PC-9 (cell line): ENCODE data around the gene IER3. TPM values are rescaled to one million over a fixed set of nuclear protein-coding genes. Genes with fewer than 3 reads are reported as not detected.
"Not testable (repeated sequence)": the region's sequence is repeated elsewhere in the genome, so short reads cannot be mapped to it uniquely, and the experiment has no call there.

Source experiments
- BruUV-seq: library from RNA; stranded (reverse); fragments of 400-500 nt; replicated peaks from 2 replicates; lab custom pipeline; 2021; lab: Mats Ljungman, UMichigan
- CTCF ChIA-PET: fragments of 300-600 bp; sonication (Branson Sonifier 250); formaldehyde crosslinking; loops from one replicate; lab custom pipeline; 2022; ENCODE audit warnings: antibody characterized with exemption; lab: Charles Lee
- POLR2A ChIA-PET: fragments of 300-600 bp; sonication (Branson Sonifier 250); formaldehyde crosslinking; loops from one replicate; lab custom pipeline; 2022; ENCODE audit warnings: antibody characterized with exemption; ENCODE audit not compliant: unreplicated experiment; lab: Charles Lee
- DNase-seq, 2 experiments: peaks; one replicate each; pipeline versions ENCODE4 v3.0.0 to v3.0.0-alpha.2; 2015 to 2022; ENCODE audit warnings: mixed read lengths in 1 of 2
- H2AFZ ChIP-seq: fragments of 200-600 bp; sonication (generic); 2 replicates; pipeline ENCODE4 v1.8.1; 2017; ENCODE audit warnings: antibody characterized with exemption
- H3F3A ChIP-seq: fragments of 200-600 bp; sonication (generic); 2 replicates; pipeline ENCODE4 v1.8.1; 2017; ENCODE audit warnings: antibody characterized with exemption, mild to moderate bottlenecking, low read depth; ENCODE audit not compliant: insufficient read depth
- H3K27ac ChIP-seq: fragments of 200-600 bp; sonication (generic); 2 replicates; pipeline ENCODE4 v1.6.1; 2016; ENCODE audit warnings: mixed run types
- H3K27me3 ChIP-seq: fragments of 200-600 bp; sonication (generic); 2 replicates; pipeline ENCODE4 v1.6.1; 2016; ENCODE audit warnings: low read depth, mixed run types; ENCODE audit not compliant: insufficient read depth
- H3K36me3 ChIP-seq: fragments of 200-600 bp; sonication (generic); 2 replicates; pipeline ENCODE4 v1.6.1; 2016; ENCODE audit warnings: low read depth, mixed run types
- H3K4me1 ChIP-seq: fragments of 200-600 bp; sonication (generic); replicated peaks from 2 replicates; pipeline ENCODE4 v1.6.1; 2016; ENCODE audit warnings: mixed run types; ENCODE audit not compliant: insufficient read depth
- H3K4me2 ChIP-seq: fragments of 200-600 bp; sonication (generic); 2 replicates; pipeline ENCODE4 v1.6.1; 2017; ENCODE audit warnings: mixed run types
- H3K4me3 ChIP-seq: fragments of 200-600 bp; sonication (generic); 2 replicates; pipeline ENCODE4 v1.6.1; 2016; ENCODE audit warnings: mixed run types
- H3K79me2 ChIP-seq: fragments of 200-600 bp; sonication (generic); 2 replicates; pipeline ENCODE4 v1.6.1; 2017; ENCODE audit warnings: low read depth, mixed run types
- H3K9me2 ChIP-seq: fragments of 200-600 bp; sonication (generic); 2 replicates; pipeline ENCODE4 v1.8.1; 2017; ENCODE audit warnings: mild to moderate bottlenecking; ENCODE audit not compliant: insufficient read depth
- H3K9me3 ChIP-seq: fragments of 200-600 bp; sonication (generic); 2 replicates; pipeline ENCODE4 v1.8.1; 2016; ENCODE audit warnings: low read depth; ENCODE audit not compliant: insufficient read depth
- H4K20me1 ChIP-seq: fragments of 200-600 bp; sonication (generic); 2 replicates; pipeline ENCODE4 v1.8.1; 2017; ENCODE audit not compliant: insufficient read depth
- EZH2 ChIP-seq: fragments of 200-600 bp; sonication (generic); IDR thresholded peaks from 2 replicates; pipeline ENCODE4 v1.8.0; 2017; ENCODE audit warnings: antibody characterized with exemption, low read depth
- intact Hi-C: fragments of 100-400 bp; cut with micrococcal nuclease; formaldehyde crosslinking; loops from one replicate; pipeline ENCODE4 v1.10.0; 2022; ENCODE audit not compliant: unreplicated experiment
- total RNA-seq: library from RNA; stranded (reverse); gene quantifications from 2 replicates; pipeline ENCODE4 v1.2.3, GENCODE V29; 2021
- TF ChIP-seq, protein P1 (sequence below): fragments of 200-600 bp; sonication (generic); conservative IDR thresholded peaks from 2 replicates; pipeline ENCODE4 v1.6.1; 2017; ENCODE audit warnings: mixed run types, antibody characterized with exemption, mild to moderate bottlenecking, moderate library complexity

IER3 gene
- total RNA-seq, 1 experiment from 2014 or later, result 117 TPM

DNA sequence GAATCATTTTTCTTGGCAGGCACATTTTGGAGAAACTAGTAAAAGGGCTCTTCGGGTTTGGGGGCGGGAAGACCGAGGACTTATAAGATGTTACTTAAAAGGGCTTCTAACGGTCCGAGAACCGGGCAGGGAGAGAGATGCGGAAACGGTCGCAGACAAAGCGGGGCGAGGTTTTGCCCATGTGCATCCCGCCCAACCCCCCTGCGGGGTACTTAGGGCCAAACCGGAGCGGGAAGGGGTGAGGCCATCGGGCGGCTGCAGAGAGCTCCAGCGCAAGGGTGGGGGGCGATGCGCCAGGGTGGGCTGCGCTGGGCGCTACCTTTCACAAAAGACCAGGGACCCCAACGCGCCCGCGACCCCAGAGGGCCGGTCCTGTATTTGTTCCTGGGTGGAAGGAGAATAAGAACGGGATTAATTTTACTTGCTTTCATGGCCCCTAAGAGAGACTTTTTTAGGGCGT lies 23.6 kb downstream of the IER3 start:
- BruUV-seq, result TSS peak; percentile 27
- TF ChIP-seq, protein P1, sequence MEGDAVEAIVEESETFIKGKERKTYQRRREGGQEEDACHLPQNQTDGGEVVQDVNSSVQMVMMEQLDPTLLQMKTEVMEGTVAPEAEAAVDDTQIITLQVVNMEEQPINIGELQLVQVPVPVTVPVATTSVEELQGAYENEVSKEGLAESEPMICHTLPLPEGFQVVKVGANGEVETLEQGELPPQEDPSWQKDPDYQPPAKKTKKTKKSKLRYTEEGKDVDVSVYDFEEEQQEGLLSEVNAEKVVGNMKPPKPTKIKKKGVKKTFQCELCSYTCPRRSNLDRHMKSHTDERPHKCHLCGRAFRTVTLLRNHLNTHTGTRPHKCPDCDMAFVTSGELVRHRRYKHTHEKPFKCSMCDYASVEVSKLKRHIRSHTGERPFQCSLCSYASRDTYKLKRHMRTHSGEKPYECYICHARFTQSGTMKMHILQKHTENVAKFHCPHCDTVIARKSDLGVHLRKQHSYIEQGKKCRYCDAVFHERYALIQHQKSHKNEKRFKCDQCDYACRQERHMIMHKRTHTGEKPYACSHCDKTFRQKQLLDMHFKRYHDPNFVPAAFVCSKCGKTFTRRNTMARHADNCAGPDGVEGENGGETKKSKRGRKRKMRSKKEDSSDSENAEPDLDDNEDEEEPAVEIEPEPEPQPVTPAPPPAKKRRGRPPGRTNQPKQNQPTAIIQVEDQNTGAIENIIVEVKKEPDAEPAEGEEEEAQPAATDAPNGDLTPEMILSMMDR, result no peak
- no peak for TF ChIP-seq EZH2
- H3K79me2 ChIP-seq, result peaks cover 62% of the 10 kb centered on the region
- ChIA-PET POLR2A (interaction anchor here (0.6 to 0.8 kb wide), 3 partner anchors 33 to 124 kb away, joined by 6 to 18 read pairs (median 8); no protein-coding TSS in a partner anchor), CTCF (interaction anchor here (0.6 to 0.9 kb wide), 2 partner anchors 49 to 367 kb away, joined by 3 to 4 read pairs; no protein-coding TSS in a partner anchor)
- no peaks in the 10 kb centered on the region for H3K9me3 ChIP-seq
- H3K4me3 ChIP-seq, result peak overlapping the region; percentile 85
- peaks cover 43% of the 10 kb centered on the region for H4K20me1 ChIP-seq
- peak overlapping the region; percentile 84 for H3K4me2 ChIP-seq
- H3K36me3 ChIP-seq, result peaks cover 22% of the 10 kb centered on the region
- peak in 1 of 2 experiments; percentile 53 for DNase-seq
- peaks cover 39% of the 10 kb centered on the region for H3K4me1 ChIP-seq
- peak overlapping the region; percentile 60 for H3K27ac ChIP-seq
- no peaks in the 10 kb centered on the region for H3K27me3 ChIP-seq
- 0 out of 2 replicates have a peak overlapping the region, but pooled peaks have one; percentile 61 for H2AFZ ChIP-seq
- intact Hi-C loops, result loop anchor here (1.0 to 5.0 kb wide), 4 partner anchors 22 to 373 kb away; partner anchors contain the start of genes FLOT1, GNL1 and RPP21
- no peaks in the 10 kb centered on the region for H3K9me2 ChIP-seq
- peaks cover 51% of the 10 kb centered on the region for H3F3A ChIP-seq

DNA sequence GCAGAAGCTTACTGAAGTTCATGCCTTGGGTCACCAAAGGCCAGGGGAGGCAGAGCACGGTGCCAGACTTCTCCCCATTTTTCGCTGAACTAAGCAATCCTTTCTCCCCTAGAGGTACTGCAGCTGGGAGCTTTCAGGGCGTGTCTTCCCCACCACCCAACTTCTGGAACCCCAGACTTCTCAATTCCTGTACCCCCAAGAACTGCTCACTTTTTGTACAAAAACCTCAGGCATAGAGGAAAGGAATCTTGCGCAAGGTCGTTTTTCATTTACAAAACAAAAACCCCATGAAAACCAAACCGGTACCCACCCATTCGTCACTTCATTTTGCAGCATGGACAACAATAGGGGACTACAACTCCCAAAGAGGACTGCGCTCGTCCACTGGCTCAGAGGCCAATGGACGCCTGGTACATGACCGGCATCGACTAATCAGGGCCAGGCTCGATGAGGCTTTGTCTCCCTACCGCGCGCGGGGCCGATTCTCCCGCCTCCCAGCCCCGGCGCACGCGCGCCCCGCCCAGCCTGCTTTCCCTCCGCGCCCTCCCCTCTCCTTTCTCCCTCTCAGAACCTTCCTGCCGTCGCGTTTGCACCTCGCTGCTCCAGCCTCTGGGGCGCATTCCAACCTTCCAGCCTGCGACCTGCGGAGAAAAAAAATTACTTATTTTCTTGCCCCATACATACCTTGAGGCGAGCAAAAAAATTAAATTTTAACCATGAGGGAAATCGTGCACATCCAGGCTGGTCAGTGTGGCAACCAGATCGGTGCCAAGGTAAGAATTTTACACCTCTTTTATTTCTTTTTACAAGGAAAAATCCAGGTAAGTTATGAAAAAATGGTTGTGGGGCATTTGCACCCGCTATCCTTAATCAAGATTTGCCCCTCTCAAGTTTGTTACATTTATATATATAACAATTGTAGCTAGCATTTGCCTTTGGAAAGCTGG lies 24.3 kb downstream of the IER3 start, which contains the start of gene TUBB:
Gene TUBB (plus strand): TSS at position 562 of the 947 bp plus-strand sequence. CDS start 155 bp downstream, at position 717.
- Histone ChIP-seq H3K4me1 (peaks cover 40% of the 10 kb centered on the region), H3K4me3 (peak within 1 kb of the TSS; percentile 85), H3K79me2 (peaks cover 62% of the 10 kb centered on the region), H3K9me2 (no peaks in the 10 kb centered on the region), H3K36me3 (peaks cover 22% of the 10 kb centered on the region), H3K9me3 (no peaks in the 10 kb centered on the region), H3K27ac (peak within 1 kb of the TSS; percentile 60), H3K4me2 (peak within 1 kb of the TSS; percentile 84), H4K20me1 (peaks cover 36% of the 10 kb centered on the region), H3F3A (peaks cover 44% of the 10 kb centered on the region), H2AFZ (peak within 1 kb of the TSS; percentile 61; the same call in 1 of the 2 replicates), H3K27me3 (no peaks in the 10 kb centered on the region)
- BruUV-seq, result no TSS peak
- peak; percentile 94 to 97 for DNase-seq
- POLR2A ChIA-PET, result interaction anchor here (0.6 kb wide), 1 partner anchor 37 kb away, joined by 18 read pairs; no protein-coding TSS in a partner anchor
- intact Hi-C loops, result loop anchor here (1.0 to 5.0 kb wide), 4 partner anchors 23 to 373 kb away; partner anchors contain the start of genes FLOT1, GNL1 and RPP21
- TF ChIP-seq, protein P1, result peak; percentile 17; the same call in 1 of the 2 replicates
- no peak for TF ChIP-seq EZH2
- CTCF ChIA-PET, result interaction anchor here (0.6 kb wide), 1 partner anchor 96 kb away, joined by 3 read pairs; no protein-coding TSS in a partner anchor

DNA sequence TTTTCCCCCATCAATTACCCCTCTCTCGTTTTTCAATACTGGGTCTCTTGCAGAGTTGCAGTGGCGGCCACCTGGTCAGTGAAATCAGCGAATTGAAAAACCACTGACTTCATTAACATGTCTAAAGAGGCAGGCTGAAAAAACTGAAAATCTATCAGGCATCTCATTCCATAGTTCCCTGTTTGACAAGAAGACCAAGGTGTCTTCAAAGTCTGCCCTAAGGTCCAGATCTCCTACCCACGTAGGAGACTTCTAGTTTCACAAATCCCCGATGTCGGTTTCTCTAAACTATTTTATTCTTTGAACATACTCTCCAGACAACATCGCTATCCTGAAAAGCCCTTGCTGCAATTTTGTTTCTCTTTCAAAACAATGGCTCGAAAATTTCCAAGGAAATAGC lies 25.0 kb downstream of the IER3 start:
- H3K27me3 ChIP-seq, result no peaks in the 10 kb centered on the region
- peaks cover 37% of the 10 kb centered on the region for H3F3A ChIP-seq
- peaks cover 57% of the 10 kb centered on the region for H3K79me2 ChIP-seq
- peaks cover 29% of the 10 kb centered on the region for H4K20me1 ChIP-seq
- peak overlapping the region; percentile 85 for H3K4me3 ChIP-seq
- no peak overlapping the region for H3K27ac ChIP-seq
- DNase-seq, result no peak
- H3K36me3 ChIP-seq, result peaks cover 22% of the 10 kb centered on the region
- peak overlapping the region; percentile 84 for H3K4me2 ChIP-seq
- ChIA-PET CTCF (interaction anchor here (0.6 kb wide), 1 partner anchor 96 kb away, joined by 3 read pairs; no protein-coding TSS in a partner anchor), POLR2A (interaction anchor here (0.6 kb wide), 1 partner anchor 218 kb away, joined by 3 read pairs; no protein-coding TSS in a partner anchor)
- TF ChIP-seq, protein P1, result no peak
- TF ChIP-seq EZH2, result no peak
- intact Hi-C loops, result no loop called here
- no peaks in the 10 kb centered on the region for H3K9me3 ChIP-seq
- BruUV-seq, result no TSS peak
- H3K9me2 ChIP-seq, result no peaks in the 10 kb centered on the region
- peaks cover 40% of the 10 kb centered on the region for H3K4me1 ChIP-seq
- H2AFZ ChIP-seq, result peak overlapping the region; percentile 56; the same call in 1 of the 2 replicates

DNA sequence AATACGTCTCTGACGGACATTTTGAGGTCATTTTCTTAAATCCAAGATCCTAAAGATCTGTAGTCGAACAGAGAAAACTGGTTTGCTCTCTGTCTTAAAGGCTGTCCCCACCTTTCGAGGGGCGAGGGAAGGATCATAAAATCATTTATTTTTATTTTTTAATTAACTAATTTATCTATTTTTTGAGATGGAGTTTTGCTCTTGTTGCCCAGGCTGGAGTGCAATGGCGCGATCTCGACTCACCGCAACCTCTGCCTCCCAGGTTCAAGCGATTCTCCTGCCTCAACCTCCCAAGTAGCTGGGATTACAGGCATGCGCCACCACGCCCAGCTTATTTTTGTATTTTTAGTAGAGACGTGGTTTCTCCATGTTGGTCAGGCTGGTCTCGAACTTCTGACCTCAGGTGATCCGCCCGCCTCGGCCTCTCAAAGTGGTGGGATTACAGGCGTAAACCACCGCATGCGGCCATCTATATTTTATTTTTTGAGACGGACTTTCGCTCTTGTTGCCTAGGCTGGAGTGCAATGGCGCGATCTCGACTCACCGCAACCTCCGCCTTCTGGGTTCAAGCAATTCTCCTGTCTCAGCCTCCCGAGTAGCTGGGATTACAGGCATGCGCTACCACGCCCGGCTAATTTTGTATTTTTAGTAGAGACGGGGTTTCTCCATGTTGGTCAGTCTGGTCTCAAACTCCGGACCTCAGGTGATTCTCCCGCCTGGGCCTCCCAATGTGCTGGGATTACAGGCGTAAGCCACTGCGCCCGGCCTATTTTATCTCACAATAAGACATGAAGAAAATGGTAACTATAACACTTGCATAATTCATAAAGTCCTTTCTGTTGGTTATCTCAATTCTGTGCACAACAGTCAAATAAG lies 26.3 kb downstream of the IER3 start:
- TSS peak; percentile 0 for BruUV-seq
- ChIA-PET POLR2A (interaction anchor here (0.6 to 0.7 kb wide), 2 partner anchors 34 to 421 kb away, joined by 3 to 6 read pairs; partner anchors contain the start of gene PSORS1C2), CTCF (interaction anchor here (0.6 kb wide), 1 partner anchor 46 kb away, joined by 6 read pairs; no protein-coding TSS in a partner anchor)
- H3K9me3 ChIP-seq, H3K9me2 ChIP-seq, H3K36me3 ChIP-seq, H3K27me3 ChIP-seq, DNase-seq: not testable (repeated sequence)
- H3K27ac ChIP-seq, result peak overlapping the region; percentile 82
- H3F3A ChIP-seq, result peaks cover 24% of the 10 kb centered on the region; the same call in 1 of the 2 replicates
- H4K20me1 ChIP-seq, result peaks cover 16% of the 10 kb centered on the region
- H3K4me2 ChIP-seq, result peak overlapping the region; percentile 76
- H3K79me2 ChIP-seq, result peaks cover 45% of the 10 kb centered on the region
- peak overlapping the region; percentile 56 for H3K4me3 ChIP-seq
- peaks cover 39% of the 10 kb centered on the region for H3K4me1 ChIP-seq
- H2AFZ ChIP-seq, result peak overlapping the region; percentile 72; the same call in 1 of the 2 replicates
- intact Hi-C loops, result loop anchor here (1.0 kb wide), 3 partner anchors 31 to 101 kb away; partner anchors contain the start of genes MRPS18B and PPP1R10
